GM19043 (cell line): Measurements from ENCODE around the gene SLC36A3.
"Not testable (repeated sequence)": the region's sequence is repeated elsewhere in the genome, so short reads cannot be mapped to it uniquely, and the experiment has no call there.

Source experiments
- ATAC-seq: cut with Tn5 transposase; IDR thresholded peaks from one replicate; pipeline ENCODE4 v1.9.1; 2021; ENCODE audit warnings: low read depth; ENCODE audit not compliant: unreplicated experiment

Gene SLC36A3

GRCh38 chr5:151303666-151304065, at the start of gene SLC36A3:
SLC36A3 (minus strand) TSS chr5:151303766; CDS start chr5:151303354, 412 bp downstream.
- ATAC-seq: no peak

DNA sequence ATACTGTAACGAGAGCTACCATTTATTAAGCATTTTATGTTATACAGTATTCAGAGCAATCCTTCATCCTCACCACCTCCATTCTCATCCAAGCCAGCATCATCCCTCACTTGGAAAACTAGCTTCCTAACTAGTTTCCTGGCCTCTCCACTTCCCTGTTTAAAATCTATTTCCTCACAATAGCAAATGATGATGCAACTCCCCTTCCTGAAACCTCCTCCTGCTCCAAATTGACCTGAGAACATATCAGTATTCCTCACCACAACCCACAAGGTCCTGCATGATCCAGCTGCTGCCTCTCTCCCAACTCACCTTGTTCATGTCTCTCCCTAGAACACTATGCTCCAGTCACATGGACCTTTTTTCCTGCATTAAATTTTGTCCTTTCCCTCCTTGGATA, 48.1 kb upstream of the SLC36A3 start:
- ATAC-seq: no peak

- no peak for ATAC-seq
Observed at GRCh38 chr5:151348789-151349188, 45.2 kb upstream of the SLC36A3 start.

DNA sequence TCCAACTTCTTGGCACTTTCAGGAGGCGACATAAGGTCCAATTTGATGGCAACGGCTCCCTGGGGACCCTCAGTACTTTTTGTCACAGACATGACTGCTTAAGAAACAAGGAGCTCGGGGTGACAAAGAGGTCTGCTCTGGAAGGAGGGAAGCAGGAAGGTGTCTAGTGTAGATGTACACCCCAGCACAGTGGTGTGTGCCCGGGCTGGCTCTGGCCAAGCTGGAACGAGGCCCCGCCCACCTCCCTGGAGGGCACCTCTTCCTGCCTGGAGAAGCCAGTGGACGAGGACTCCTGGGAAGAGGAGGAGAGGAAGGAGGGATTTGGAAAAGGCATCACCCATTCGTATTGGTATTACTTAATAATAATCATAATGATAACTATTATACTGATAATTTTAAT, 43.8 kb upstream of the SLC36A3 start, which contains the start of gene SLC36A2:
Gene SLC36A2 (minus strand): TSS at position 191 of the 400 bp plus-strand sequence. CDS start 99 bp downstream, at position 92.
- no peak for ATAC-seq

DNA sequence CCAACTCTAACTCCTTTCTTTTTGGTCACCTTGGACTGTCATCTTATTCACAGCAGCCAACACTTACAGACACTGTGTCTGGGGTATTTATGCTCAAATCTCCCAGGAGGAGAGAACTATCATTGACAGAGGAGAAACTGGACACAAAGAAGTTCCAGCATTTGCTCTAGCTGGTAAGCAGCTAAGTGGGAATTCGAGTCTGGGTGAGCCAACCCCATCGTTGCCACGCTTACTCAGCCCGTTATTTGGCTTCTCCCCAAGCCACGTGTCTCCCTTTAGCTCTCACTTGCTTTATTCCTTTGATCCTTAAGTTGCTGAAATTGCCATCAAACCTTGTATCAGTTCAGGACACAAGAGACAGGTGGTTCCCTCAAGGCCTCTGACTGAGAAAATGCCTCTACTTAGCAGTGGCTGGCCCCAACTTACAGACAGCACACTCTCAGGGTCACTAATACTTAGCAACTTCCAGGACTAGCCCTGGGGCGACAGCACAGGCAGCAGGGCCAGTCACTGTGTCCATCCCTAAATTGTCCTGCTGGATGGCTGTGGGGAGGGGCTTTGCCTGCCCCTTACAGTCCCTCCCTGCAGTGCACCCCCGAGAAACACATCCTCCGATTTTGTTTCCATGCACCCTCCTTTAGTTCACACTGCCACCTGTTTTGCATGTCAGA, 42.4 kb upstream of the SLC36A3 start:
- ATAC-seq: no peak

GRCh38 chr5:151345187-151345807, 41.7 kb upstream of the SLC36A3 start:
- ATAC-seq: no peak

GRCh38 chr5:151344088-151344487, 40.5 kb upstream of the SLC36A3 start:
- ATAC-seq: no peak

DNA sequence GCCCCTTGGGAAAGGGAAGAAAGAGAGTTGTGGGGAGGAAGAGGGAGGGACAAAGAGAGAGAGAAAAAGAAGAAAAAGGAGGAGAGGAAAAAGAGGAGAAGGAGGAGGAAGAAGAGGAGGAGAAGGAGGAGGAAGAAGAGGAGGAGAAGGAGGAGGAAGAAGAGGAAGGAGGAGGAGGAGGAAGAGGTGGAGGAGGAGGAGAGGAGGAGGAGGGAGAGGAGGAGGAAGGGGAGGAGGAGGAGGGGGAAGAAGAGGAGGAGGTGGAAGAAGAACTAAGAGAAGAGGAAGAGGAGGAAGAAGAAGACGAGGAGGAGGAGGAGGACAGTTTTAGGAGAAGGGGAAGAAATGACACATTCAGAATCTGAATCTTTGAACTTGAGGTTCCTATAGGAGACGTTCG, 36.4 kb upstream of the SLC36A3 start:
- no peak for ATAC-seq

- no peak for ATAC-seq
Observed at GRCh38 chr5:151338734-151339133, 35.2 kb upstream of the SLC36A3 start.

- ATAC-seq: no peak
Observed at GRCh38 chr5:151332857-151333256, 29.3 kb upstream of the SLC36A3 start.

DNA sequence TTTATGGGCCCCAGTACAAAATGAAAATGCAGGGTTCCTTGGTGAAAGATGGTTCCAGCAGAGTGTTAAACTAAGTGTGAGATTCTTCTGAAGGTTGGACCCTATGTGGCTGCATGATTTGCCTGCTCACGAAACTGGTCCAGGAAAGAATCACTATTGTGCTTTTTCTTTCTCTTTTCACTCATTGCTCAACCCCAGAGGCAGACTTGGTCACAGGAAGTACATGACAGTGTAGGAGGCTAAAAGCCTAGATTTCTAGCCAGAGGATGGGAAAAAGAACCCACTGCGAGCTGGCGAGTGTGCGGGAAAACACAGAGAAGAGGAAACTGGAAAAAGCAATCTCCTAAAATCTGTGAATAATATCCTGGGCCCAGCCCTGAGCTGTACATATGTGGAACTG, 25.2 kb upstream of the SLC36A3 start:
- no peak for ATAC-seq

- ATAC-seq: no peak
Observed at GRCh38 chr5:151327585-151327984, 24.0 kb upstream of the SLC36A3 start.

GRCh38 chr5:151326266-151326665, 22.7 kb upstream of the SLC36A3 start:
- ATAC-seq: no peak

GRCh38 chr5:151320481-151320880, 16.9 kb upstream of the SLC36A3 start:
- no peak for ATAC-seq

GRCh38 chr5:151318850-151319732, 15.5 kb upstream of the SLC36A3 start:
- peak; percentile 75 for ATAC-seq

DNA sequence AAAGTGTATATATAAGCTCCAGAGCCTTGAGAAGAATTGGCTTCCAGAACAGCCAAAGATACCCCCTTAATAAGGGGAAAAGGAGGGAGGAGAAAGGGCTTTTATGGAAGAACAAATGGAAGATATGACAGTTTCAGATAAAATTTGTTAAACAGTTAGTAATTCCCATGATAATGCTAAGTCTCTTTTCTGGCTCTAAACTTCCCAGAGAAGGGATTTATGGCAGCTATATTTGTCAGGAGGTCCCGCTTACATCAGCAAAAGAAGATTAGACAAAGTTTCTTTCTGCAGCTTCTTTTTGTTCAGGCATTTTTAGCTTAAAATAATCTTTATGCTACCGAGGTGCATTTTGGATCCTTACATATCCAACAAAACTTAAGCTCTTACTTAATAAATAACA, 14.3 kb upstream of the SLC36A3 start:
- no peak for ATAC-seq

GRCh38 chr5:151315998-151316597, 12.5 kb upstream of the SLC36A3 start:
- ATAC-seq: peak; percentile 70

- ATAC-seq: no peak
Observed at GRCh38 chr5:151313357-151313756, 9.8 kb upstream of the SLC36A3 start.

DNA sequence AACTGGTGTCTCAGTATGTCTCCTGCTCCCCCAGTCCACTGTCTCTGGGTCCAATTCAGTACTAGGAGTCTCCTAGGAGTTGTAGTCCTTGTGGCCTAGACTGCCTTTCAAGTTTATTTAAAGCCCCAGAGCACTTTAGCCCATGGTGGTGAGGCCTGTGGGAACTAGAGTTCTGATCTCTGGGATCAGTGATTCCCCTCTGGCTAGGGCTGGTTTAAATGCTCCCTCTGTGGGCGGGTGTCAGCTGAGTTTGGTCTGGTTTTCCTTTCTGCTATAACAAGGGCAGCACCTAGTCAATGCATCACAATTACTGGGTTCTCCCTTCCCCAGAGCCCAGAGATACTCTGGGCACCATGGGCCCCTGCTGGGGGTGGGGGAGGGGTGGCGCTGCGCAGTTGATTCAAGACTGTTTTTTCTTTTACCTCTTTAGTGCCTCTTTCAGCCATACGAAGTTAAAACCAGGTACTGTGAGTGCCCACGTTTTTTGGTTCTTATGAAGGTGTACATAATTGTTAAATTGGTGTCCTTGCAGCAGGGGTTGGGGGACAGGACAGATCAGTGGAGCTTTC, 9.3 kb upstream of the SLC36A3 start:
- no peak for ATAC-seq

DNA sequence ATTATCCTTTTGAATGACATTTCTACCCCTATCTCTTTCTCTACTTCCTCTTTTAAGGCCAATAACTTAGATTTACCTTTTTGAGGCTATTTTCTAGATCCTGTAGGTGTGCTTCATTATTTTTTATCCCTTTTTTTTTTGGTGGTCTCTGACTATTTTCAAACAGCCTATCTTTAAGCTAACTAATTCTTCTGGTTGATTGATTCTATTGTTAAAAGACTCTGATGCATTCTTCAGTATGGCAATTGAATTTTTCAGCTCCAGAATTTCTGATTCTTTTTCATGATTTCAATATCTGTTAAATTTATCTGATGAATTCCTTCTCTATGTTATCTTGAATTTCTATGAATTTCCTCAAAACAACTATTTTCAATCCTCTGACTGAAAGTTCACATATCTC, 7.4 kb upstream of the SLC36A3 start:
- no peak for ATAC-seq

- ATAC-seq: not testable (repeated sequence)
Observed at GRCh38 chr5:151309821-151310220, 6.3 kb upstream of the SLC36A3 start.
